HEK293 (cell line): ENCODE measurements around the gene TNFRSF8.

ENCODE experiments used
- CTCF ChIA-PET: fragments of 350-600 bp; formaldehyde crosslinking; extraction: SDS; loops from one replicate; lab custom pipeline; 2021; ENCODE audit warnings: antibody characterized with exemption; lab: Yijun Ruan, JAX
- POLR2A ChIA-PET: fragments of 300-600 bp; formaldehyde crosslinking; extraction: SDS; loops from one replicate; lab custom pipeline; 2020; ENCODE audit warnings: antibody characterized with exemption, inconsistent platforms; lab: Yijun Ruan, JAX
- H3K27ac ChIP-seq: fragments of 200-500 bp; sonication (Bioruptor generic); 2 replicates; pipeline ENCODE4 v1.5.1; 2014; ENCODE audit warnings: low read depth, low read length, control low read depth, inconsistent platforms; ENCODE audit errors: extremely low read depth
- H3K36me3 ChIP-seq, 2 experiments: fragments of 200-500 bp in 1 of 2; sonication (Bioruptor generic) in 1 of 2; 1 replicate in 1 of 2; 2 replicates in 1 of 2; pipeline ENCODE4 v1.5.1; 2014 to 2017; ENCODE audit warnings: inconsistent platforms in 2 of 2, low read length in 2 of 2; ENCODE audit not compliant: control insufficient read depth in 2 of 2, insufficient read depth in 1 of 2
- H3K4me1 ChIP-seq: fragments of 200-500 bp; sonication (Bioruptor generic); 2 replicates; pipeline ENCODE4 v1.5.1; 2014; ENCODE audit warnings: mild to moderate bottlenecking, low read length, inconsistent platforms; ENCODE audit not compliant: control insufficient read depth, insufficient read depth
- H3K4me3 ChIP-seq: 2 replicates; pipeline ENCODE4 v1.5.1; 2011; ENCODE audit warnings: low read depth, mild to moderate bottlenecking, control low read depth, low read length, moderate library complexity
- H3K9me3 ChIP-seq: fragments of 200-500 bp; sonication (Bioruptor generic); 2 replicates; pipeline ENCODE4 v1.5.1; 2014; ENCODE audit warnings: low read depth, low read length, inconsistent platforms; ENCODE audit not compliant: control insufficient read depth, insufficient read depth
- ATF2 ChIP-seq: fragments of 450-650 bp; formaldehyde crosslinking; IDR thresholded peaks from 2 replicates; pipeline ENCODE4 v1.5.1; 2016; ENCODE audit warnings: missing biosample characterization, missing genetic modification characterization, low read depth
- GLI4 ChIP-seq: fragments of 450-650 bp; formaldehyde crosslinking; IDR thresholded peaks from 2 replicates; pipeline ENCODE4 v1.5.1; 2016; ENCODE audit warnings: missing biosample characterization, missing genetic modification characterization
- REPIN1 ChIP-seq: fragments of 450-650 bp; formaldehyde crosslinking; IDR thresholded peaks from 2 replicates; pipeline ENCODE4 v1.5.1; 2017; ENCODE audit warnings: missing biosample characterization, missing genetic modification characterization, low read depth
- SETDB1 ChIP-seq: IDR thresholded peaks from one replicate; pipeline ENCODE4 v1.6.1; 2017; ENCODE audit warnings: mild to moderate bottlenecking, low read length, moderate library complexity, mixed read lengths; ENCODE audit not compliant: insufficient read length
- TRIM28 ChIP-seq: IDR thresholded peaks from 2 replicates; pipeline ENCODE4 v1.6.1; 2011; ENCODE audit warnings: low read length, control low read depth, borderline replicate concordance
- YY2 ChIP-seq: fragments of 450-650 bp; formaldehyde crosslinking; IDR thresholded peaks from 2 replicates; pipeline ENCODE4 v1.5.1; 2016; ENCODE audit warnings: missing biosample characterization, missing genetic modification characterization
- ZBTB11 ChIP-seq: fragments of 450-650 bp; formaldehyde crosslinking; conservative IDR thresholded peaks from 2 replicates; pipeline ENCODE4 v1.5.1; 2016; ENCODE audit warnings: low read depth, missing biosample characterization, missing genetic modification characterization
- ZBTB8A ChIP-seq: fragments of 450-650 bp; formaldehyde crosslinking; IDR thresholded peaks from 2 replicates; pipeline ENCODE4 v1.5.1; 2016; ENCODE audit warnings: missing biosample characterization, missing genetic modification characterization
- ZNF184 ChIP-seq: fragments of 450-650 bp; IDR thresholded peaks from 2 replicates; pipeline ENCODE4 v1.5.1; 2018; ENCODE audit warnings: missing biosample characterization, mild to moderate bottlenecking, missing genetic modification characterization
- ZNF19 ChIP-seq: fragments of 450-650 bp; formaldehyde crosslinking; IDR thresholded peaks from 2 replicates; pipeline ENCODE4; 2016; ENCODE audit warnings: missing biosample characterization, missing genetic modification characterization, low read depth
- ZNF350 ChIP-seq: fragments of 450-650 bp; formaldehyde crosslinking; IDR thresholded peaks from 2 replicates; pipeline ENCODE4 v1.5.0; 2017; ENCODE audit warnings: missing biosample characterization, mild to moderate bottlenecking, missing genetic modification characterization
- ZNF530 ChIP-seq: fragments of 450-650 bp; formaldehyde crosslinking; IDR thresholded peaks from 2 replicates; pipeline ENCODE4 v1.5.1; 2016; ENCODE audit warnings: low read depth, missing biosample characterization, missing genetic modification characterization
- ZNF585B ChIP-seq: fragments of 450-650 bp; formaldehyde crosslinking; IDR thresholded peaks from 2 replicates; pipeline ENCODE4 v1.5.1; 2016; ENCODE audit warnings: missing biosample characterization, missing genetic modification characterization
- ZNF768 ChIP-seq: fragments of 450-650 bp; formaldehyde crosslinking; IDR thresholded peaks from 2 replicates; pipeline ENCODE4 v1.5.1; 2018; ENCODE audit warnings: missing biosample characterization, mild to moderate bottlenecking, missing genetic modification characterization
- ZSCAN16 ChIP-seq: fragments of 450-650 bp; formaldehyde crosslinking; IDR thresholded peaks from 2 replicates; pipeline ENCODE4 v1.5.1; 2016; ENCODE audit warnings: missing biosample characterization, missing genetic modification characterization
- ZSCAN30 ChIP-seq: fragments of 450-650 bp; IDR thresholded peaks from 2 replicates; pipeline ENCODE4 v1.5.1; 2018; ENCODE audit warnings: missing biosample characterization, mild to moderate bottlenecking, missing genetic modification characterization, moderate library complexity
- TF ChIP-seq, protein P1 (sequence below): fragments of 450-650 bp; formaldehyde crosslinking; IDR thresholded peaks from 2 replicates; pipeline ENCODE4 v1.5.1; 2017; ENCODE audit warnings: missing biosample characterization, missing genetic modification characterization
- TF ChIP-seq, protein P2 (sequence below): fragments of 450-650 bp; formaldehyde crosslinking; IDR thresholded peaks from 2 replicates; pipeline ENCODE4 v1.5.1; 2016; ENCODE audit warnings: missing biosample characterization, missing genetic modification characterization

The TNFRSF8 gene

GRCh38 chr1:12150456-12151200 is 87.5 kb downstream of the TNFRSF8 start:
- ChIA-PET CTCF (interaction anchor here (0.6 to 4.5 kb wide), 5 partner anchors 18 to 130 kb away, joined by 3 to 29 read pairs (median 3); no protein-coding TSS in a partner anchor), POLR2A (interaction anchor here (1.1 kb wide), 1 partner anchor 12 kb away, joined by 3 read pairs; no protein-coding TSS in a partner anchor)
- Histone ChIP-seq H3K36me3 (no peaks in the 10 kb centered on the region), H3K9me3 (no peaks in the 10 kb centered on the region), H3K4me1 (no peaks in the 10 kb centered on the region), H3K4me3 (no peak overlapping the region), H3K27ac (no peak overlapping the region)
- TF ChIP-seq ZNF184 (tag by site-specific recombination) = no peak
- no peak for TF ChIP-seq GLI4
- TF ChIP-seq ZSCAN30 (tag by site-specific recombination) = no peak
- TF ChIP-seq, protein P1, sequence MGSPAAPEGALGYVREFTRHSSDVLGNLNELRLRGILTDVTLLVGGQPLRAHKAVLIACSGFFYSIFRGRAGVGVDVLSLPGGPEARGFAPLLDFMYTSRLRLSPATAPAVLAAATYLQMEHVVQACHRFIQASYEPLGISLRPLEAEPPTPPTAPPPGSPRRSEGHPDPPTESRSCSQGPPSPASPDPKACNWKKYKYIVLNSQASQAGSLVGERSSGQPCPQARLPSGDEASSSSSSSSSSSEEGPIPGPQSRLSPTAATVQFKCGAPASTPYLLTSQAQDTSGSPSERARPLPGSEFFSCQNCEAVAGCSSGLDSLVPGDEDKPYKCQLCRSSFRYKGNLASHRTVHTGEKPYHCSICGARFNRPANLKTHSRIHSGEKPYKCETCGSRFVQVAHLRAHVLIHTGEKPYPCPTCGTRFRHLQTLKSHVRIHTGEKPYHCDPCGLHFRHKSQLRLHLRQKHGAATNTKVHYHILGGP = no peak
- TF ChIP-seq ZNF19 (tag by site-specific recombination) = no peak
- TF ChIP-seq YY2 (tag by site-specific recombination) = no peak
- no peak for TF ChIP-seq SETDB1
- no peak for TF ChIP-seq ZNF768 (tag by site-specific recombination)
- no peak for TF ChIP-seq ZNF585B (tag by site-specific recombination)
- TF ChIP-seq ZSCAN16 (tag by site-specific recombination) = no peak
- no peak for TF ChIP-seq REPIN1 (tag by site-specific recombination)
- TF ChIP-seq TRIM28 = no peak
- TF ChIP-seq ZNF530 (tag by site-specific recombination) = no peak
- TF ChIP-seq ZBTB11 (tag by site-specific recombination) = no peak
- TF ChIP-seq ZBTB8A (tag by site-specific recombination) = no peak
- no peak for TF ChIP-seq ATF2 (tag by site-specific recombination)
- TF ChIP-seq, protein P2, sequence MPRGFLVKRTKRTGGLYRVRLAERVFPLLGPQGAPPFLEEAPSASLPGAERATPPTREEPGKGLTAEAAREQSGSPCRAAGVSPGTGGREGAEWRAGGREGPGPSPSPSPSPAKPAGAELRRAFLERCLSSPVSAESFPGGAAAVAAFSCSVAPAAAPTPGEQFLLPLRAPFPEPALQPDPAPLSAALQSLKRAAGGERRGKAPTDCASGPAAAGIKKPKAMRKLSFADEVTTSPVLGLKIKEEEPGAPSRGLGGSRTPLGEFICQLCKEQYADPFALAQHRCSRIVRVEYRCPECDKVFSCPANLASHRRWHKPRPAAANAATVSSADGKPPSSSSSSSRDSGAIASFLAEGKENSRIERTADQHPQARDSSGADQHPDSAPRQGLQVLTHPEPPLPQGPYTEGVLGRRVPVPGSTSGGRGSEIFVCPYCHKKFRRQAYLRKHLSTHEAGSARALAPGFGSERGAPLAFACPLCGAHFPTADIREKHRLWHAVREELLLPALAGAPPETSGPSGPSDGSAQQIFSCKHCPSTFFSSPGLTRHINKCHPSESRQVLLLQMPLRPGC = no peak
- TF ChIP-seq ZNF350 (tag by site-specific recombination) = no peak
